Osteocyte (in vitro differentiated cells): ENCODE data around the gene UBR3. TPM values are rescaled to one million over a fixed set of nuclear protein-coding genes. Genes with fewer than 3 reads are reported as not detected.
"Not testable (repeated sequence)": the region's sequence is repeated elsewhere in the genome, so short reads cannot be mapped to it uniquely, and the experiment has no call there.

Experiments used
- DNase-seq: peaks from one replicate; pipeline ENCODE4 v3.0.0; 2021; ENCODE audit warnings: mixed read lengths; ENCODE audit not compliant: unreplicated experiment; ENCODE audit errors: extremely low spot score
- H3K27ac Mint-ChIP-seq: one replicate; pipeline ENCODE4 v1.8.0; 2021; ENCODE audit warnings: mild to moderate bottlenecking, mixed read lengths; ENCODE audit not compliant: unreplicated experiment
- H3K27me3 Mint-ChIP-seq: one replicate; pipeline ENCODE4 v1.8.0; 2021; ENCODE audit warnings: mixed read lengths; ENCODE audit not compliant: unreplicated experiment
- H3K36me3 Mint-ChIP-seq: one replicate; pipeline ENCODE4 v1.8.0; 2021; ENCODE audit warnings: mixed read lengths; ENCODE audit not compliant: unreplicated experiment
- H3K4me1 Mint-ChIP-seq: one replicate; pipeline ENCODE4 v1.8.0; 2021; ENCODE audit warnings: mixed read lengths; ENCODE audit not compliant: unreplicated experiment
- H3K4me3 Mint-ChIP-seq: one replicate; pipeline ENCODE4 v1.8.0; 2021; ENCODE audit warnings: mild to moderate bottlenecking, moderate library complexity, mixed read lengths; ENCODE audit not compliant: unreplicated experiment
- H3K9me3 Mint-ChIP-seq: one replicate; pipeline ENCODE4 v1.8.0; 2021; ENCODE audit warnings: mixed read lengths; ENCODE audit not compliant: unreplicated experiment
- CTCF ChIP-seq: fragments of 200-600 bp; sonication (generic); IDR thresholded peaks from 2 replicates; pipeline ENCODE4 v1.5.0; 2021; ENCODE audit warnings: antibody characterized with exemption, mild to moderate bottlenecking, moderate library complexity
- total RNA-seq: library from RNA; stranded (reverse); gene quantifications from 2 replicates; pipeline ENCODE4 v1.2.1, GENCODE V29; 2021

UBR3 gene
- total RNA-seq, 1 donor from 2014 or later = 38.0 TPM

GRCh38 chr2:169798718-169799592, 28.3 kb upstream of the UBR3 start, which contains the start of gene SSB:
SSB (plus strand) TSS chr2:169798871; CDS start chr2:169800961, 2,090 bp downstream.
- Mint-ChIP-seq H3K9me3 (no peaks in the 10 kb centered on the region), H3K27me3 (no peaks in the 10 kb centered on the region), H3K27ac (peak within 1 kb of the TSS; percentile 88), H3K4me3 (peak within 1 kb of the TSS; percentile 86), H3K36me3 (peaks cover 9% of the 10 kb centered on the region), H3K4me1 (peaks cover 24% of the 10 kb centered on the region)
- no peak for TF ChIP-seq CTCF
- DNase-seq = peak; percentile 97

- Mint-ChIP-seq H3K27me3 (no peaks in the 10 kb centered on the region), H3K27ac (no peak overlapping the region), H3K9me3 (no peaks in the 10 kb centered on the region), H3K36me3 (peaks cover 36% of the 10 kb centered on the region), H3K4me3 (no peak overlapping the region), H3K4me1 (peaks cover 34% of the 10 kb centered on the region)
- DNase-seq = no peak
- no peak for TF ChIP-seq CTCF
These were observed 23.8 kb upstream of the UBR3 start for GRCh38 chr2:169803480-169803879.

GRCh38 chr2:169806586-169806985, 20.7 kb upstream of the UBR3 start:
- Mint-ChIP-seq H3K9me3 (no peaks in the 10 kb centered on the region), H3K27ac (no peak overlapping the region)
- TF ChIP-seq CTCF = no peak

GRCh38 chr2:169808221-169808620, 19.0 kb upstream of the UBR3 start:
- Mint-ChIP-seq H3K27me3 (no peaks in the 10 kb centered on the region), H3K27ac (peak overlapping the region; percentile 55), H3K4me1 (peaks cover 19% of the 10 kb centered on the region), H3K36me3 (peaks cover 55% of the 10 kb centered on the region), H3K9me3 (no peaks in the 10 kb centered on the region), H3K4me3 (no peak overlapping the region)
- no peak for TF ChIP-seq CTCF
- DNase-seq = no peak

More at GRCh38 chr2:169806586-169806985, 20.7 kb upstream of the UBR3 start:
- no peak for DNase-seq
- Mint-ChIP-seq H3K4me3 (no peak overlapping the region), H3K27me3 (no peaks in the 10 kb centered on the region), H3K4me1 (peaks cover 21% of the 10 kb centered on the region), H3K36me3 (peaks cover 51% of the 10 kb centered on the region)

DNA sequence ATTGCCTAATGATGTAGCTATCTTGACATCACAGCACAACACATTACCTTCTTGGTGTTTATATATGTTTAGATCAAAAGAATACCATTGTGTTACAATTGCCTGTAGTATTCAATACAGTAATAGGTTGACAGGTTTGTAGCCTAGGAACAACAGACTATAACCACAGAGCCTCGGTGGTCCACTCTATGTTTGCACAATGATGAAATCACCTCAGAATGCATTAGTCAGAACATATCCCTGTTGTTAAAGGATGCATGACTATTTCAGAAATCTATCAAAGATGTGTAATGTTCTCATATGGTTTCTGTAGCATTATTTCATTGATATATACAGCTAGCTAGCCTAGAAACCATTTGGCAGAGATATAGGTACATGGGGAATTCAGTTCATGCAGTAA, 11.4 kb upstream of the UBR3 start:
- TF ChIP-seq CTCF = no peak
- H3K4me3 Mint-ChIP-seq = no peak overlapping the region
- peaks cover 59% of the 10 kb centered on the region for H3K36me3 Mint-ChIP-seq
- no peaks in the 10 kb centered on the region for H3K9me3 Mint-ChIP-seq
- H3K27ac Mint-ChIP-seq = peak overlapping the region; percentile 25
- peaks cover 18% of the 10 kb centered on the region for H3K4me1 Mint-ChIP-seq
- no peak for DNase-seq
- H3K27me3 Mint-ChIP-seq = no peaks in the 10 kb centered on the region

DNA sequence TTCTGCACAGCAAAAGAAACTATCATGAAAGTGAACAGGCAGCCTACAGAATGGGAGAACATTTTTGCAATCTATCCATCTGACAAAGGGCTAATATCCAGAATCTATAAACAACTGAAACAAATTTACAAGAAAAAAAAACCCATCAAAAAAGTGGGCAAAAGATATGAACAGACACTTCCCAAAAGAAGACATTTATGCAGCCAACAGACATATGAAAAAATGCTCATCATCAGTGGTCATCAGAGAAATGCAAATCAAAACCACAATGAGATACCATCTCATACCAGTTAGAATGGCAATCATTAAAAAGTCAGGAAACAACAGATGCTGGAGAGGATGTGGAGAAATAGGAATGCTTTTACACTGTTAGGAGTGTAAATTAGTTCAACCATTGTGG, 10.3 kb upstream of the UBR3 start:
- H3K36me3 Mint-ChIP-seq = peaks cover 58% of the 10 kb centered on the region
- not testable (repeated sequence) for H3K9me3 Mint-ChIP-seq, H3K4me3 Mint-ChIP-seq, DNase-seq, H3K27ac Mint-ChIP-seq, H3K27me3 Mint-ChIP-seq
- H3K4me1 Mint-ChIP-seq = peaks cover 25% of the 10 kb centered on the region

DNA sequence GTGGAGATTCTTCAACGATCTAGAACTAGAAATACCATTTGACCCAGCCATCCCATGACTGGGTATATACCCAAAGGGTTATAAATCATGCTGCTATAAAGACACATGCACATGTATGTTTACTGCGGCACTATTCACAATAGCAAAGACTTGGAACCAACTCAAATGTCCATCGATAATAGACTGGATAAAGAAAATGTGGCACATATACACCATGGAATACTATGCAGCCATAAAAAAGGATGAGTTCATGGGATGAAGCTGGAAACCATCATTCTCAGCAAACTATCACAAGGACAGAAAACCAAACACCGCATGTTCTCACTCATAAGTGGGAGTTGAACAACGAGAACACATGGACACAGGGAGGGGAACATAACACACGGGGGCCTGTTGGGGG, 9.9 kb upstream of the UBR3 start:
- not testable (repeated sequence) for H3K27me3 Mint-ChIP-seq, DNase-seq, H3K9me3 Mint-ChIP-seq, H3K27ac Mint-ChIP-seq, H3K4me3 Mint-ChIP-seq
- peaks cover 54% of the 10 kb centered on the region for H3K36me3 Mint-ChIP-seq
- peaks cover 29% of the 10 kb centered on the region for H3K4me1 Mint-ChIP-seq
